GM21367 (cell line): ENCODE data around the gene SLC41A3.
"Not testable (repeated sequence)": the region's sequence is repeated elsewhere in the genome, so short reads cannot be mapped to it uniquely, and the experiment has no call there.

Experiments
- ATAC-seq: cut with Tn5 transposase; IDR thresholded peaks from one replicate; pipeline ENCODE4 v1.9.1; 2021; ENCODE audit not compliant: unreplicated experiment

SLC41A3 gene

DNA sequence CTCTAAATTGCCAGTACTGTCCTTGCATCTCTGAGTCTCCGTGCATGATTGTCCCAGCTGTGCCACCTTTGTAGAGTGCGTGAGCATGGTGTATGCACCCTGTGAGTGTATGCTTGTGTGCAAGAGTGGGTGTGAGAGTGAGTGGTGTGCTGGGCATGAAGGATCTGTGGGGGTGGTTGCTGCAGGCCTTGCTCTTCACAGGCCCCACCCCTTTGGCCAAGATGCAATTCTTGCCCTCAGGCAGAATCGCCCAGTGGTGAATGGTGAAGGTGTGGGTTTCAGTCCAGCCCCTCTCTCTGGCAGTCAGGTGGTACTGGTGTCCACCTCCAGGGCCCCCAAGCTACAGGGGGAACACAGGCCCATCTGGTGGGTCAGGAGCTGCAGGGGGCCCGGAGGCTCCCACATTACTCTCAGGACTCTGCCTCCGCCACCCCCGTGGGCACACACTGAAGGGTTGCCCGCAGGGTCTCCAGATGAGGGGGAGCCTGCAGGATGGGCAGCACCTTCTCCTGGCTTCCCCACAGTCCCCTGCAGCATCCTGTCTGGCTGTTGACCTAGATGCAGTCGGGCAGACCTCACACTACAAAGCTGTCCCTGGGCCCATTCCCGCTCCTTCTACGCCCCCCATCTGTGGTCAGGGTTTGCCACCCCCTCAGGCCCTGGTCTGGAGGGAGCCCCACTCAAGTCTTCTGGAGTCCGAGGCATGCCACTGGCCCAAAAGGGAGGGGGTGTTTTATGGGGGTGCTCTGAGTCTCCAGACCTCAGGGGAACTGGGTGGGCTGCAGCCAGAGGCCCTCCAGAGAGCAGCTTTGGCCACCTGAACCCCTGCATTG is 123.3 kb downstream of the SLC41A3 start:
- no peak for ATAC-seq

DNA sequence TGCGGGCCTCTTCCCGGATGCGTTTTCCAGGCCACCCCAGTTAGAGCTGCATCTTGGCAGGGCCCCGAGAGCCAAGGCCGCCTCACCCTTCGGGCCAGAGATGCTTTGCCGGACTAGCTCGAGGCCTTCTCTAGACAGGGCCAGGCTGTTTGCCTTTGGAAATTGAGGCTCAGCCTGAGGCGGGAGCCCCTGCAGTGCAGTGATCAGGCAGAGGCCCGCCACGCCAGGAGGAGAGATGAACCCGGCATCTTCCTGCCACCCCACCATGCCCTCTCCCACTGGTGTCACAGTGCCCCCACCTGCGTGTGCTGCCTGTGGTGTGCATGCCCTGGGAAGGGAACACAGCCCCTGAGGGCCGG is 123.9 kb downstream of the SLC41A3 start:
- no peak for ATAC-seq

DNA sequence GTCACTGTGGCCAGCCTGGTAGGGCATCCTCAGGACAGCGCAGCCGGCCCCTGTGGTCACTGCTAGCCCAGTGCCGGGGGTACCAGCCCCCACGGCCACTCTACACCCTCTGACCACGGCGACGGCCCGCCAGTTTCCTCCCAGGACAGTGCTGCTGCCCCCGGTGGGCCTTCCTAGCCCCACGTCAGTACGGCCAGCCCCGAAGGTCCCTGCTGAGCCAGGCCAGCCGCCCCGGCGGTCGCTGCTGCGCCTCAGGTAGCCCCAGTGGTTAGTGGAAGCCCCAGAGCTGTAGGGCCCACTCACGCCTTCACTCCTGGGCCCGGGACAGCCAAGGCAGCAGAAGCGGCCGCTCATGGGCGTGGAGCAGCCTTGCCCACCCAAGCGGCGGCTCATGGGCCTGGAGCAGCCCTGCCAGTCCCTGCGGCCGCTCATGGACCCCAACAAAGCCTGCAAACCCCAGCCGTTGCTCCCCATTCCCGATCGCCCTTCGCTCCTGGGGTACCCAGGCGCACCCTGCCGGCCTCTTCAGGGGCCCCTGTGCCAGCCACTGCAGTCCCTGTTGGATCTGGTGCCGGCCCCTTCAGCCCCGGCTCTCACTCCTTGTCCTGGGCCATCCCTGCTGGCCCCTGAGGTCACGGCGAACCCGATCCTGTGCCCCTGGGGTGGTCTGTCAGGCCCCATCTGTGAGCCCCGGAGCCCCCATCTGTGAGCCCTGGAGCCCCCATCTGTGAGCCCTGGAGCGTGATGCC is 124.4 kb downstream of the SLC41A3 start:
- no peak for ATAC-seq

DNA sequence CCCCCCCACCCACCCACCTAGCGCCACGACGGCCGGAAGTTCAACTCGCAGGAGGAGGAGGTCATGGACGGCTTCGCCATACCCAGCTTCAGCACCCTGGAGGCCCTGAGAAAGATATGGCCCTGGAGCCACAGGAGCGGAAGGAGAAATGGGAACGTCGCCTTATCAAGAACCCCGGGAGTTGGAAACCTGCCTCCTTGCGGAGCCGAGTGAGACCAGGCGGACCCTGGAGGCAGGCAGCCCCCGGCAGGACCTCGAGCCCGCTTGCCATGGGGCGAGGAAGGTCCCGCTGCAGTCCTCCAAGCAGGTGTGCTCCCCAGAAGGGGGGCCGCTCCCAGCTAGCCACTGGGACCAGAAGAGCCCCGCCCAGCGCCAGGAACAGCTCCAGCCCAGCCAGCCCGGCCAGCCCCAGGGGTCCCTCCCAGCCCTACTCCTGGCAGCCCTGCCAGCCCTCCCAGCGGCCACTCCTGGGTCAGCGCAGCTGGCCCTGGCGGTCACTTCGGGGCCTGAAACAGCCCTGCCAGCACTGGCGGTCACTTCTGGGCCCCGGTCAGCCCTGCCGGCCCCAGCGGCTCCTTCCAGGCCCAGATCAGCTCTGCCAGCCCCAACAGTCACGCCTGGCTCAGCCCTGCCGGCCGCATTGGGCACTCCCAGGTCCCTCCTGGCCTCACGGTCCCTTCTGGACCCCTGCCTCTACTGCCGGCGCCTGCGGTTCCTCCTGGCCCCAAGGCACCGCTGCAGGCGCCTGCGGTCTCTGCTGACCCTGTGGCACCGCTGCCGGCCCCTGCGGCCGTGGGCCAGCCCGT is 125.2 kb downstream of the SLC41A3 start:
- no peak for ATAC-seq

DNA sequence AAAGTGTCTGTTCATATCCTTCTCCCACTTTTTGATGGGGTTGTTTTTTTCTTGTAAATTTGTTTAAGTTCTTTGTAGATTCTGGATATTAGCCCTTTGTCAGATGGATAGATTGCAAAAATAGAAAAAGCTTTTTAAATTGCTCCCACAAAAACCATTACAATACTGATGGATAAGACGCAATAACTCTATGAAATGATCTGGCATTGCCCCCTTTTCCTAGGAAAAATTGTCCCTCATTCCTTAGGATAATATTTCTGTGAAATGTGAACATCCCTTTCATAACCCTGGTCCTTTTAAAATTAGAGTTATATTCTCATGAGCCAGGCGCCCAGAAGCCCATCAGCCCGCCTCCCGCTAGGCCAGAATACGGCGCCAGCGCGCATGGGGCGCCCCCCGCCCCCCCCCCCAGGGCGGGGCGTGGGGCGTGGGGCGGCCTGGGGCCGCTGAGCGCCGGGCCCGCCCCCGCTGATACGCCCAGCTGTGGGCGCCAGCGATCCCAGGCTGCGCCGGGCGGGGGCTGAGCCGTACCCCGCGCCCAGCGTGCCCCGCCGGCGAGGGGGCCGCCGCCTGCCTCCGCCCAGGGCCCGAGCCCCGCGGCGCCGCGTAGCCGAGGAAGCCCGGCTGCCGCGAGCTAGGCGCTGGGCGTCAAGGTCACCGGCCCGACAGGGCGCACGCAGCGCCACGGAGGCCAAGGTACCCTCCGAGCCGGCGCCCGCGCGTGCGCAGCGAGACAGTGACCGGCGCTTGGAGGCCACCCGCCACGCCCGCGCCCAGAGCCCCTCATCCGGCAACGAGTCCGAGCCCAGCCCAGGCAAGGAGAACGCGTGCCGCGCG is 126.0 kb downstream of the SLC41A3 start:
- no peak for ATAC-seq

DNA sequence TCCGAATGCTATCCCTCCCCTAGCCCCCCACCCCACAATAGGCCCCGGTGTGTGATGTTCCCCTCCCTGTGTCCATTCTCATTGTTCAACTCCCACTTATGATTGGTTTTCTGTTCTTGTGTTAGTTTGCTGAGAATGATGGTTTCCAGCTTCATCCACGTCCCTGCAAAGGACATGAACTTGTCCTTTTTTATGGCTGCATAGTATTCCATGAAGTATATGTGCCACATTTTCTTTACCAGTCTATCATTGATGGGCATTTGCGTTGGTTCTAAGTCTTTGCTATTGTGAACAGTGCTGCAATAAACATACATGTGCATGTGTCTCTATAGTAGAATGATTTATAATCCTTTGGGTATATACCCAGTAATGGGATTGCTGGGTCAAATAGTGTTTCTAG is 126.9 kb downstream of the SLC41A3 start:
- not testable (repeated sequence) for ATAC-seq
